K562 (cell line): Measurements from ENCODE around the gene TFB2M. TPM values are rescaled to one million over a fixed set of nuclear protein-coding genes. Genes with fewer than 3 reads are reported as not detected.

ENCODE experiments used
- ILF3 ChIP-seq: fragments of 450-650 bp; IDR thresholded peaks from 2 replicates; pipeline ENCODE4 v1.6.1; 2018; ENCODE audit warnings: antibody characterized with exemption, mild to moderate bottlenecking, moderate library complexity, borderline replicate concordance
- PRDM10 ChIP-seq: fragments of 450-650 bp; IDR thresholded peaks from 2 replicates; pipeline ENCODE4 v1.6.1; 2018; ENCODE audit not compliant: partially characterized antibody
- TFAP4 ChIP-seq: sonication (generic); formaldehyde crosslinking; IDR thresholded peaks from 2 replicates; pipeline ENCODE4 v1.8.0; 2022; ENCODE audit warnings: missing genetic modification reagents, mild to moderate bottlenecking, moderate library complexity, borderline replicate concordance
- ZNF449 ChIP-seq: fragments of 250-450 bp; sonication (Bioruptor Pico); IDR thresholded peaks from 2 replicates; pipeline ENCODE4 v1.8.0; 2022; ENCODE audit warnings: moderate library complexity, mild to moderate bottlenecking, inconsistent platforms
- polyA plus RNA-seq, 8 experiments: library from polyadenylated mRNA; depleted of rRNA in 4 of 8; stranded (reverse) in 5 of 8; unstranded in 3 of 8; fragments of >200 nt; fragmentation: Nextera tagmentation in 2 of 8; fragmentation: Illumina TruSeq in 1 of 8; extraction: Ambion mirVana in 2 of 8; extraction: Trizol in 1 of 8; gene quantifications; 2 replicates each; pipeline versions ENCODE4 v1.2.1 to v1.2.3, GENCODE V29; 2011 to 2014; ENCODE audit warnings: inconsistent platforms in 1 of 8, missing spikeins in 1 of 8
- total RNA-seq, 7 experiments: library from RNA; depleted of rRNA in 6 of 7; stranded (reverse); fragments of >200 nt in 6 of 7; fragmentation: Illumina TruSeq in 2 of 7; extraction: Trizol in 2 of 7; gene quantifications; 2 replicates each; pipeline versions ENCODE4 v1.2.1 to v1.2.3, GENCODE V29; 2011 to 2021; ENCODE audit warnings: low replicate concordance in 1 of 7

Gene TFB2M
- total and polyA plus RNA-seq, 9 of the 15 experiments (the other 6 are each of a cell fraction or from before 2014, with no cell fraction given) = 55.1 to 162 (median 70.6) TPM

- TF ChIP-seq TFAP4 (CRISPR knock-in tag) (peak; percentile 97), ZNF449 (CRISPR knock-in tag) (no peak), PRDM10 (peak; percentile 69), ILF3 (no peak)
Observed at GRCh38 chr1:246566128-246566812, at the start of gene TFB2M, which contains the start of gene CNST (continued).
